Calu3 (cell line): Measurements from ENCODE around the gene CALHM4. TPM values are rescaled to one million over a fixed set of nuclear protein-coding genes. Genes with fewer than 3 reads are reported as not detected.

ENCODE experiments used
- BruUV-seq: library from RNA; stranded (reverse); fragments of 400-500 nt; replicated peaks from 2 replicates; lab custom pipeline; 2021; lab: Mats Ljungman, UMichigan
- CTCF ChIA-PET: fragments of 300-600 bp; sonication (Branson Sonifier 250); formaldehyde crosslinking; loops from one replicate; lab custom pipeline; 2022; ENCODE audit warnings: antibody characterized with exemption; lab: Charles Lee
- DNase-seq: peaks from one replicate; pipeline ENCODE4 v3.0.0; 2022
- H3K27ac Mint-ChIP-seq: one replicate; pipeline ENCODE4 v1.8.0; 2022; ENCODE audit warnings: mixed read lengths; ENCODE audit not compliant: unreplicated experiment
- H3K27me3 Mint-ChIP-seq: one replicate; pipeline ENCODE4 v1.8.0; 2022; ENCODE audit warnings: mixed read lengths; ENCODE audit not compliant: unreplicated experiment
- H3K36me3 Mint-ChIP-seq: one replicate; pipeline ENCODE4 v1.8.0; 2022; ENCODE audit warnings: mild to moderate bottlenecking, moderate library complexity, mixed read lengths; ENCODE audit not compliant: insufficient read depth, unreplicated experiment
- H3K4me1 Mint-ChIP-seq: one replicate; pipeline ENCODE4 v1.8.0; 2022; ENCODE audit warnings: mild to moderate bottlenecking, low read depth, mixed read lengths; ENCODE audit not compliant: unreplicated experiment
- H3K4me3 Mint-ChIP-seq: one replicate; pipeline ENCODE4 v1.8.0; 2022; ENCODE audit warnings: mild to moderate bottlenecking, low read depth, moderate library complexity, mixed read lengths; ENCODE audit not compliant: unreplicated experiment
- H3K9me3 Mint-ChIP-seq: one replicate; pipeline ENCODE4 v1.8.0; 2022; ENCODE audit warnings: low read depth, mixed read lengths; ENCODE audit not compliant: unreplicated experiment
- intact Hi-C: fragments of 100-400 bp; cut with micrococcal nuclease; formaldehyde crosslinking; loops from one replicate; pipeline ENCODE4 v1.10.0; 2022; ENCODE audit not compliant: unreplicated experiment
- total RNA-seq: library from RNA; stranded (reverse); gene quantifications from 2 replicates; pipeline ENCODE4 v1.2.3, GENCODE V29; 2022
- TF ChIP-seq, protein P1 (sequence below): fragments of 200-600 bp; IDR thresholded peaks from one replicate; pipeline ENCODE4 v1.8.0; 2022; ENCODE audit warnings: antibody characterized with exemption; ENCODE audit not compliant: unreplicated experiment

The CALHM4 gene
- total RNA-seq, 1 experiment from 2014 or later, result not detected

DNA sequence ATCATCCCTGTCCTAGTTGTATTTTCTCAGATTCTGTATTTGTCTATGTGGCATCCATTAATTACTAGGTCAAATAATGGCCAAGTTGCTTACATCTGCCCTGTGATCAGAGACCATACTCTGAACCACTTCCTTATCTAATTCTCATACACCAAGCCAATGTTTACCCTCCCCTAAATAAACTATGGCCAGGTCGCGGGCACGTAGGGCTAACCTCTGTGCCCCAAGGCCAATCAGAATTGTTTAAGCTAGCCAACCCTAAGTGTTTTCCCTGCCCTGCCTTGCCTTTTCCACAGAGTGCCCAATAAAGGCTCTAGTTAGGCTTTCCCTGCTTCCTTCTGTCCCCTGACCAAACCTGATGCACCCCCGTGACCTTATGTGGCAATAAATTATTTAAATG lies 2.8 kb upstream of the CALHM4 start:
- no peak for DNase-seq
- BruUV-seq, result no TSS peak
- Mint-ChIP-seq H3K27ac (no peak overlapping the region), H3K36me3 (no peaks in the 10 kb centered on the region), H3K4me1 (no peaks in the 10 kb centered on the region), H3K4me3 (no peak overlapping the region), H3K9me3 (no peaks in the 10 kb centered on the region), H3K27me3 (no peaks in the 10 kb centered on the region)
- intact Hi-C loops, result no loop called here
- CTCF ChIA-PET, result no interaction called here
- TF ChIP-seq, protein P1, sequence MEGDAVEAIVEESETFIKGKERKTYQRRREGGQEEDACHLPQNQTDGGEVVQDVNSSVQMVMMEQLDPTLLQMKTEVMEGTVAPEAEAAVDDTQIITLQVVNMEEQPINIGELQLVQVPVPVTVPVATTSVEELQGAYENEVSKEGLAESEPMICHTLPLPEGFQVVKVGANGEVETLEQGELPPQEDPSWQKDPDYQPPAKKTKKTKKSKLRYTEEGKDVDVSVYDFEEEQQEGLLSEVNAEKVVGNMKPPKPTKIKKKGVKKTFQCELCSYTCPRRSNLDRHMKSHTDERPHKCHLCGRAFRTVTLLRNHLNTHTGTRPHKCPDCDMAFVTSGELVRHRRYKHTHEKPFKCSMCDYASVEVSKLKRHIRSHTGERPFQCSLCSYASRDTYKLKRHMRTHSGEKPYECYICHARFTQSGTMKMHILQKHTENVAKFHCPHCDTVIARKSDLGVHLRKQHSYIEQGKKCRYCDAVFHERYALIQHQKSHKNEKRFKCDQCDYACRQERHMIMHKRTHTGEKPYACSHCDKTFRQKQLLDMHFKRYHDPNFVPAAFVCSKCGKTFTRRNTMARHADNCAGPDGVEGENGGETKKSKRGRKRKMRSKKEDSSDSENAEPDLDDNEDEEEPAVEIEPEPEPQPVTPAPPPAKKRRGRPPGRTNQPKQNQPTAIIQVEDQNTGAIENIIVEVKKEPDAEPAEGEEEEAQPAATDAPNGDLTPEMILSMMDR, result no peak

DNA sequence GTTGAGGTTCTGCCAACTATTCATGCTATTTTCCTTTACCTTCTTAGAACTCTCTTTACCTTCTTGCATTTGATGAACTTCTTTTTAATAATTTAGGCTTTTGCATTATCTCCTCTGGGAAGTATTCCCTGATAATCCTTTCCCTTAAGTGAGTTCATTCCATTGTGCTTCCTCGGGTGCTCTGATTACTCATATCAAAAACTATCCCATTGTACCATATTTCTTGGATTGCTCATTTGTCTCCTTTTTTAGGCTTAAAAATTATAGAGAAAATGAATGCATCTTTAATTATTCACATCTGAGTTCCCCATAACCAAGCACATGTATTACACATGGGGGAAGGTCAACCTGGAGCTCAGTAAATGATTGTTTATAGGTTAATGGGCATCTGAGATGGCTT lies 2.5 kb downstream of the CALHM4 start:
- Mint-ChIP-seq H3K4me3 (no peak overlapping the region), H3K27ac (no peak overlapping the region), H3K4me1 (peaks cover 17% of the 10 kb centered on the region), H3K36me3 (no peaks in the 10 kb centered on the region), H3K9me3 (no peaks in the 10 kb centered on the region), H3K27me3 (no peaks in the 10 kb centered on the region)
- CTCF ChIA-PET, result no interaction called here
- BruUV-seq, result no TSS peak
- TF ChIP-seq, protein P1, result no peak
- intact Hi-C loops, result no loop called here
- no peak for DNase-seq

DNA sequence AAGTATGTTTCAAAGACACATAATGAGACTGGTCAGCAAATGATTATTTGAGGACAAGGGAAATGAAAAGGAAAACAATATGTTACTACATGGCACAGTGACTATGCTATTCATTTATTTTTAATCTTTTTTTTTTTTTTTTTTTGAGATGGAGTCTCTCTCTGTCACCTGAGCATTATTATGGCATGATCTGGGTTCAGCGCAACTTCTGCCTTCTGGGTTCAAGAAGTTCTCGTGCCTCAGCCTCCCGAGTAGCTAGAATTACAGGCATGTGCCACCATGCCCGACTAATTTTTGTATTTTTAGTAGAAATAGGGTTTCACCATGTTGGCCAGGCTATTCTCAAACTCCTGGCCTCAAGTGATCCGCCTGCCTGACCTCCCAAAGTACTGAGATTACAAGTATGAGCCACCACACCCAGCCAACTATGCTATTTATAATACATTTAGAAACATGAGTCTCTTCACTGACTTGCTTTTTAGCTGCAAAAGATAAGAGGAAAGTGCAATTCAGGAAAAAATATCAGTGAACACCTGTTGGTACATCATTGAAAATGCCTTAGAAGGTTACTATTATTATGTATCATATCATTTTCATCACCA lies 3.4 kb downstream of the CALHM4 start:
- no peak overlapping the region for H3K4me3 Mint-ChIP-seq
- no TSS peak for BruUV-seq
- TF ChIP-seq, protein P1, result no peak
- H3K4me1 Mint-ChIP-seq, result peaks cover 17% of the 10 kb centered on the region
- H3K9me3 Mint-ChIP-seq, result no peaks in the 10 kb centered on the region
- CTCF ChIA-PET, result no interaction called here
- H3K36me3 Mint-ChIP-seq, result no peaks in the 10 kb centered on the region
- no peak for DNase-seq
- intact Hi-C loops, result no loop called here
- peaks cover under 1% of the 10 kb centered on the region for H3K27me3 Mint-ChIP-seq
- H3K27ac Mint-ChIP-seq, result no peak overlapping the region

DNA sequence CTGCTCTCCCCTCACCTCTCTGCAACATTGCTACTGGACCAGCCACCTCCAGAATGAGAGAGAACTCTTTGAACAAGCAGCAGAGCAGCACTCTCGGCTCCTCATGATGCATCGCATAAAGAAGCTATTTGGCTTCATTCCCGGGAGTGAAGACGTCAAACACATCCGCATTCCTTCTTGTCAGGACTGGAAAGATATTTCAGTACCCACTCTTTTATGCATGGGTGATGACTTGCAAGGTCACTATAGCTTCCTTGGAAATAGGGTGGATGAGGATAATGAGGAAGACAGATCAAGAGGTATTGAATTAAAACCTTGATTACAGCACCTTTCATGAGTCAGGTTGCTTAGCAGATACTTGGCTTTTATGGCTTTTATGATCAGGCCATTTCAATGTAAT lies 4.3 kb downstream of the CALHM4 start:
- DNase-seq, result peak; percentile 57
- H3K27ac Mint-ChIP-seq, result peak overlapping the region; percentile 48
- no peak overlapping the region for H3K4me3 Mint-ChIP-seq
- intact Hi-C loops, result no loop called here
- no peaks in the 10 kb centered on the region for H3K36me3 Mint-ChIP-seq
- H3K9me3 Mint-ChIP-seq, result no peaks in the 10 kb centered on the region
- BruUV-seq, result no TSS peak
- peaks cover 11% of the 10 kb centered on the region for H3K27me3 Mint-ChIP-seq
- H3K4me1 Mint-ChIP-seq, result peaks cover 17% of the 10 kb centered on the region
- CTCF ChIA-PET, result interaction anchor here (1.0 to 1.3 kb wide), 4 partner anchors 10 to 289 kb away, joined by 3 to 9 read pairs (median 4); partner anchors contain the start of gene CALHM5
- TF ChIP-seq, protein P1, result no peak
